Activated CD8-positive, alpha-beta memory T cell treated with anti-CD3 and anti-CD28 coated beads, Interleukin-2, amount 50 U/mL, for 24 hours (primary cell): Measurements from ENCODE around the gene SRP68.
"Not testable (repeated sequence)": the region's sequence is repeated elsewhere in the genome, so short reads cannot be mapped to it uniquely, and the experiment has no call there.

Experiments
- DNase-seq: peaks from one replicate; pipeline ENCODE4 v3.0.0-alpha.2; 2020; ENCODE audit errors: extremely low read depth

Gene SRP68

GRCh38 chr17:76089680-76090516 lies 17.6 kb upstream of the SRP68 start:
- no peak for DNase-seq

DNA sequence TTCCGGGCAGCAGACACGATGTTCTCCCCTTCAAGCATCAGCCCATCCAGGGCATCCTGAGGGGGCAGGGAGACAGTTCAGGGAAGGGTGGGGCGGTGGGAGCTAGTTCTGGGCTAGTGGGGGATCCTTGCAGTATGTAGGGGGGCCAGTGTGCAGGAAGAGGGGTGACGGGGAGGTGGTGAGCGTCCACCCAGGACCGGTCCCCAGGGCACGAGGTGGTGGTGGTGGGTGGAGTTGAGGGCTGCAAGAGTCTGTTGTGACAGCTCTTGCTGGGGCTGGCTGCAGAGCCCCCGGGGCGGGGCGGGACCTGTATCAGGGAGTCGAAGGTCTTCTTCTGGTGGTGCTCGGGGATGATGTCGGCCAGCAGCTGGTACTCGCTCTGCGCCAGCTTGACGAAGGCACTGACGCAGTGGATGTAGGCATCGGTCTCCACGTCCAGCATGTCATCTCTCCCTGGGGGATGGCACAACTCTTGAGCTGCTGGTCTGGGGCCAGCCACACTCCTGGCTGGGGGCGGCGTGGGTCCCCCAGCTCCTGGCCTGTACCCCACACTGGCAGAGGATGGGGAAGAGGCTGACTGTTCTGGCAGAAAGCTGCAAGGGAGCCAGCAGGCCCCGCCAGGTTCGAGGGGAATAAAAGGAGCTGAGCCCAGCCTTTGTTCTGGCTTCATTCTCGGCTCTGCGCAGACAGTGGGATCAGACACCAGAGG lies 16.7 kb upstream of the SRP68 start:
- no peak for DNase-seq

GRCh38 chr17:76088041-76088867 lies 15.9 kb upstream of the SRP68 start:
- no peak for DNase-seq

DNA sequence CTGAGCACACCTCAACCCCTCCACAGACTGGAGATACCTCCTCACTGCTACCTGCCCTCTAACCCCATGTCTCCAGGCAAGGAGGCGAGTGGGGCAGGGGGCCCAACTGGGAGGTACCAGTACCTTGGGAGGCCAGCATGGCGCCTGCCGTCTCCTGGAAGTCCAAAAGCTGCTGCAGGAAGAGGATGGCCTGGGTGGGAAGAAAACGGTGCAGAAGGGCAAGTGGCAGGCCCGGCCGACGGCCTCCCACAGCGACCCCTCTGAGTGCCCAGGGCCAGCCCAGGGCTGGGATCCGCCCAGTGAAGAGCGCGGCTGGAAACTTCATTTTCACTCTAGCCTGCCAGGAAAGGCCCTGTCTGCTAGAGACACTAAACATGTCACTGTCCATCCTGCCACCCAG lies 15.2 kb upstream of the SRP68 start:
- no peak for DNase-seq

- DNase-seq = no peak
Observed at GRCh38 chr17:76086384-76086783, 14.1 kb upstream of the SRP68 start.

DNA sequence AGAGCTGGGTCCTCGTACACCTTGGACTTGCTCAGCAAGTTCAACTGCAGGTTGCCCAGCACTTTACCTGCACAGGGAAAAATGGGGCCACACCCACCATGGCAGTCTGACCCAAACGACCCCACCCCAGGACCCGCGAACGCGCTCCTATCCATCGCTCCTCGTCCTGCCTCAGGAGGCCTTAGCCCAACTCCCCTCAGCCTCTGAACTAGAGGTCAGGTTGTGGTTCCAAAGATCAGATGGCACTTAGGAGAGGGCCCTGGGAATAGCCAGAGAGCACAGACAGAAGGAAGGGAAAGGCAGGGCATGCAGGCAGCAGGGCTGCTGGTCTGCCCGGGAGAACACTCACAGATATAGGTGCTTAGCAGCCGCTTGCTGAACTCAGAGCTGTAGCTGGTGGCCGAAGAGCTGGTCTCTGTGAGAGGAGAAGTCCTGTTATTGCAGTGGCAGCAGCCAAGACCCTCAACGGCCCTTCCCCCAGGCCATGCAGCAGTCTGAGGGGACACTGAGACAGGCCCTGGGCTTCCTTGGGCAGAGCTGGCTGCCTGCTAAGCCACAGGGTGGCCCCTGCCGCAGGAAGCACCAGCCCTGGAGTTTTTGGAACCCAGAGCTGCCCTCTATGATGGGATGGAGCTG lies 13.5 kb upstream of the SRP68 start:
- DNase-seq = no peak

DNA sequence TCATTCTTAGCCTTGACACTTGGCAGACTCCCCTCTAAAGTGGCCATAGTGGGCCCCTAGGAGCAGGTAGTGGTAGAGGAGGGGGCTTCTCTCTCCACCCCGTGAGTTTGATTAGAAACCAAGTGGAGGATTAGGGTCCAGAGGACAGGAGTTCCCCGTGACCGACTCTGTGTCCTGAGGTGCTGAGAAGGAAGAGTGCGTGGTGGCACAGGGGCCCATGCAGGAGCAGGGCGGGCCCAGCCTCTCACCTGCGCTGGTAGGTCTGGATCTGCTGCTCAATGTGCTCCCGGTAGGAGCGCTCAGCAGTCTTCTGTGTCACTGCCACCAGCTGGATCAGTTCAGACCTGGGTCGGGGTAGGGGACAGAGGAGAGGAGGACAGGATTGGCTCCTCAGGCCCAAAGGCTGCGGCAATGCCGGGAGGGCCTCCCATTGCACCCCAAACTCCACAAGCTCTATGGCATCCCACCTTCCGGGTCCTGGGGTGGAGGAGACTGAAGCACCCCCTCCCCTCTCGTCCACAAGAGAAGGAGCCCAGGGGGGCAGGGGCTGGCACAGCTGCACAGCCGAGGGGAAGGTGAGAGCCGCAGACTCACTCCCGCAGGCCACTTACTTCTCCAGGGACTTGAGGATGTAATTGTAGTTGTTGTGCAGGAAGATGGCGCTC lies 12.9 kb upstream of the SRP68 start:
- DNase-seq = no peak

DNA sequence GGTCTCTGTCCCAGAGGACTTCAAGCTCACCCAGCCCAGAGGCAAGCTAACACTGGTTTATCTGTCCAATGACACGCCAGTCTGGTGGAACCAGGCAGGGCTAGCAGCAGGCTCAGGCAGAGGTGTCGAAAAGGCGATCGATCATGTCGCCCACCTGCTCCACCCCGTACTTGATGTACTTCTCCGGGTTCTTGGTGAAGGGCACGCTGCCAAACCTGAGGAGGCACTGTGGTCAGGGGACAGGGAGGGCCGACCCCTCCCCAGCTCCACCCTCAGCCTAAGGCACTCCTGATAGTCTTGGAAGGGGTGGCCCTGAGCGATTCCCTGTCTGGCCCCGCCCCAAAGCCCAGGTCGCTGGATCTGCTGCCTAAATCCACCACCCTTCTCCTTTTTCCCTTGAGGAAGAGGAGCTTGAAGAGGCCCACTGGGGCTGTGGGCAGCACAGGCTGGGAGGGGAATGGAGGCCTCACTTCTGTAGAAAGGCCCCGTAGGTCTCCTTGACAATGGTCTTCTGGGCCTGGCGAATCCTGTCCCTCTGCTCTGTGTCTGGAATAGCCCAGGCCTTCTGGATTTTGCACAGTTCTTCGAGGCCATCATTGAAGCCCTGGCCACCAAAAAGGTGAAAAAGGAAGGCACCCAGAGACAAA lies 11.3 kb upstream of the SRP68 start:
- DNase-seq = no peak

DNA sequence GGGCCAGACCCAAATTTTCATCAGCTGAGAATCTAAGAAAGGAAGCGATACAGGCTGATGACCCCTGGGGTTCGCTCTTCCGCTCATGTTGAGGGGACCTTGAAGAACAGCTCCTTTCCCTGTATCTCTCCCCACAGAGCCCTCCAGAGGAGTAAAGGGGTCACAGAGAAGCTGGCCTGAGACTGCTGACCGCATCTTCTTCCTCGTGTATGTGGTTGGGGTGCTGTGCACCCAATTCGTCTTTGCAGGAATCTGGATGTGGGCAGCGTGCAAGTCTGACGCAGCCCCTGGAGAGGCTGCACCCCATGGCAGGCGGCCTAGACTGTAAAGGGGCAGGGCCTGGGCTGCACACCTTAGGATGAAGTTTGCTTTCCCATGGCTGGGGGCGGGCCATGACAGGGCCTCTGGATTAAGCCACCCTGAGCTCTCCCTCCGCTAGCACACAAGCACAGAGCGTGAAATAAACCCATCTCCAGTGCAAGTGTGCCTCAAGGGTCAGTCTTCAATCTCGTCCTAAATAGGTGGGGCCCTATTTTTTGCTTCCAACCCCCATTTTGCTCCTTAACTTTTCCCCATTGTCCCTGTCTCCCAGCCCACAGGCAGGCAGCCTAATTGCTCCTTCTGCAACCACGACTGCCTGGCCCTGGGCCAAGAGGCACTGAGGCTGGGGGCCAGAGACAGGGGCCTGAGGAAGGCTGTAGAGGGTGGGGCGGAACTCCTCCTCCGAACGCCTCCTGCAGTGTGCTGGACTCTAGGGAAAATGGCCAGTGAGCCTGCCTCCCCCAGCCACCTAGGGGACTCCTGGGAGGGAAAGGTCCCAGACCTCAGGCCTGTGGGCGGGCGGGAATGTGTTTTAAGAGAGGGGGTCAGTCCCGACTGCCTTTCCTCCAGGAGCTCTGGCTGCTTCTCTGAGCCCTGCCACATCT lies 10.3 kb upstream of the SRP68 start:
- DNase-seq = no peak

DNA sequence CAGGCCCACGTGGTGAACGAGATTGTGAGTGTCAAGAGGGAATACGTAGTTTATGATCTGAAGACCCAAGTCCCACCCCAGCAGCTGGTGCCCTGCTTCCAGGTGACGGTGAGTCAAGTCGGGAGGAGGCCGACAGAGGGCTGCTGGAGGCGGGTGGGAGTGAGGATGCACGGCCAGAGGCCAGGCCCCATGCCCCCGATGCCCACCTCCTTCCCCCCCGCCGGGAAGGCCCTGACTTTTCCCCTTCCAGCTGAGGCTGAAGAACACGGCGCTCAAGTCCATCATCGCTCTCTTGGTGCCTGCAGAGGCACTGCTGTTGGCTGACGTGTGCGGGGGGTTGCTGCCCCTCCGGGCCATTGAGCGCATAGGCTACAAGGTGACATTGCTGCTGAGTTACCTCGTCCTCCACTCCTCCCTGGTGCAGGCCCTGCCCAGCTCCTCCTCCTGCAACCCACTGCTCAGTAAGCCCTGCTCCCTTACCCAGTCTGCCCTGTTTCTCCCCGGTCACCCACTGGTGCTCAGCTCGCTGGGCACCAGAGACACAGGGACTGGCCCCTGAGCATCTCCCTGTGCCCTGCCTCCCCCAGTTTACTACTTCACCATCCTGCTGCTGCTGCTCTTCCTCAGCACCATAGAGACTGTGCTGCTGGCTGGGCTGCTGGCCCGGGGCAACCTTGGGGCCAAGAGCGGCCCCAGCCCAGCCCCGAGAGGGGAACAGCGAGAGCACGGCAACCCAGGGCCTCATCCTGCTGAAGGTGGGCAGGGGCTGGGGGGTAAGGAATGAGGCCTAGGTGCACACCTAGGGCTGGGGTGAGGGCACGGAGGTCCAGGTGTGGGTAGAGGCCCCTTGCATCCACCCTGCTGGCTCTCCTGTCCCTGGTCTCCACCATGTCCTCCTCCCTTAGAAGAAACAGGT lies 9.2 kb upstream of the SRP68 start:
- DNase-seq = no peak

GRCh38 chr17:76080768-76081287 lies 8.5 kb upstream of the SRP68 start:
- DNase-seq = no peak

GRCh38 chr17:76079956-76080767 lies 7.8 kb upstream of the SRP68 start:
- DNase-seq = no peak

DNA sequence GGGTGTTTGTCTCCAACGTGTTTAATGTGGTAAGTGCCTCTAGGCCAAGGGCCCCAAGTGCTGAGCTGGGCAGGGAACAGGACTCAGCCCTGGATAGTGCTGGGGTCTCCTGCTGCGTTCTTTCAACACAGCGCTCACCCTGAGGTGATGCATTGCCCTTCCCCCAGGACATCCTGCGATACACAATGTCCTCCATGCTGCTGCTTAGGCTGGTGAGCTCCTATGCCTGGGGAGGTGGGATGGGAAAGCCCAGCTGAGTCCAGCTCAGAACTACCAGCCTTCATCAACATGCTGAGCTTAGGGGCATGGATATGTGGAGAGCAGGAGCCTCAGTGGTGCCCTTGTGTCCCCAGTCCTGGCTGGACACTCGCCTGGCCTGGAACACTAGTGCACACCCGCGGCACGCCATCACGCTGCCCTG lies 7.2 kb upstream of the SRP68 start:
- DNase-seq = no peak

DNA sequence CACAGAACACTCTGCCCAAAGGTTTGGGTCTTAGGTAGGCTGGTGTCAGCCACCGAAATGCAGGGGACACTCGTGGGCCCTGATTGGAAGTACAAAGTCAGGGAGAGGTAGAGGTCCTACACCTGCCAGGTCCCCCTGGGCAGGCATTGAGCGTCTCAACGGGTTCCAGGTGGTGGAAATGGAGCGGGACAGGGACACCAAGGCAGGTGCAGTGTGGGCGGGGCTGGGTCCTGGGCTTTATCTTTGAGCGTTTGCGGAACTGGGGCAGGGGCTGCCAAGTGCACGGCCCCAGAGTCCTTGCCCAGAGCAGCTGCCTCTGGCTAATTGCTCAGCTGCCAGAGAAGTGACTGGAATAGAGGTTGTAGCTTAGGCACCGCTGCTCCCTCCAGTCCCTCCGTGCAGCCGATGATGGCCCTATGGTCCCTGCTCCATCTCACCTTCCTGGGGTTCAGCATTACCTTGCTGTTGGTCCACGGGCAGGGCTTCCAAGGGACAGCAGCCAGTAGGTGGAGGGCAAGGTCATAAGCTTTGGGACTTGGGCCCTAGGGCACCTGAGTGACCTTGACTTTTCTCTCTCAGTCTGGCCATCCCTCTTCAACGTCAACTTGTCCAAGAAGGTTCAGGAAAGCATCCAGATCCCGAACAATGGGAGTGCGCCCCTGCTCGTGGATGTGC lies 6.7 kb upstream of the SRP68 start, which contains the start of gene ZACN:
Gene ZACN, plus strand, starts transcription at position 323 of the 675 bp plus-strand sequence. Its CDS starts 83 bp downstream, at position 406.
- DNase-seq = no peak

- not testable (repeated sequence) for DNase-seq
Observed at GRCh38 chr17:76078370-76078769, 6.1 kb upstream of the SRP68 start.

- no peak for DNase-seq
Observed at GRCh38 chr17:76077584-76078110, 5.3 kb upstream of the SRP68 start.
